HEK293T (cell line): ENCODE measurements around the gene VWA8.

Experiments
- ARNT ChIP-seq: fragments of 450-650 bp; IDR thresholded peaks from 2 replicates; pipeline ENCODE4 v1.6.1; 2017; ENCODE audit warnings: mild to moderate bottlenecking
- BHLHE40 ChIP-seq: fragments of 450-650 bp; IDR thresholded peaks from 2 replicates; pipeline ENCODE4 v1.6.1; 2016; ENCODE audit warnings: mild to moderate bottlenecking, moderate library complexity, borderline replicate concordance
- ELF4 ChIP-seq: fragments of 450-650 bp; IDR thresholded peaks from 2 replicates; pipeline ENCODE4 v1.6.1; 2017; ENCODE audit warnings: antibody characterized with exemption
- FOXA1 ChIP-seq: fragments of 450-650 bp; IDR thresholded peaks from 2 replicates; pipeline ENCODE4 v1.6.1; 2016; ENCODE audit warnings: mild to moderate bottlenecking
- HDGF ChIP-seq: fragments of 450-650 bp; IDR thresholded peaks from 2 replicates; pipeline ENCODE4 v1.6.1; 2017; ENCODE audit warnings: antibody characterized with exemption, borderline replicate concordance
- SP1 ChIP-seq: fragments of 450-650 bp; IDR thresholded peaks from 2 replicates; pipeline ENCODE4 v1.6.1; 2017
- SUZ12 ChIP-seq: fragments of 450-650 bp; IDR thresholded peaks from 2 replicates; pipeline ENCODE4 v1.6.1; 2016; ENCODE audit warnings: mild to moderate bottlenecking

DNA sequence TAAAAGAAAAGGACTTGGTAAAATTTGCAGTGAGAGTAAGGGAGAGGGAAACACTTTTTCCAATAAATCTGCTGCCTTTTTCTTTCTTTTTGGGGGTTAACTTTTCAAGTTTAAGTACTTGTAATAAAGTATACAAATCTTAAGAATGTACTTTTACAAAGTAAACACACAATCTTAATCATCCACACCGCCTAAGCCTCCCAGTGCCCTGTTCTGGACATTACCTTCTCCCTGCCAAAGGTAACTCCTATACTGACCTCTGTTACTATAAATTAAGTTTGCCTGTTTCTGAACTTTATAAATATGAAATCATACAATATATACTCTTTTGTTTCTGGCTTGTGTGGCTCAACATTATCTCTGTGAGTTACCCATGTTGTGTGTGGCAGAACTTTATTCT, 365.6 kb downstream of the VWA8 start:
- TF ChIP-seq SUZ12 (no peak), ARNT (no peak), FOXA1 (no peak), SP1 (no peak), ELF4 (no peak), BHLHE40 (no peak), HDGF (no peak)
